Stimulated activated memory B cell treated with anti-CD40 and anti-IgM and Interleukin-4, amounts not matched to agents 10 μg/mL and 1 μg/mL and 100 μg/mL, for 72 hours (primary cell): ENCODE results near the gene ASB5.
"Not testable (repeated sequence)": the region's sequence is repeated elsewhere in the genome, so short reads cannot be mapped to it uniquely, and the experiment has no call there.

ENCODE experiments used
- ATAC-seq: fragments of 150-1000 bp; cut with Tn5 transposase; 2 replicates; pipeline ENCODE4 v1.10.0; 2021
- H3K27ac Mint-ChIP-seq: one replicate; pipeline ENCODE4 v1.8.0; 2022; ENCODE audit warnings: mild to moderate bottlenecking, mixed read lengths
- H3K27me3 Mint-ChIP-seq: one replicate; pipeline ENCODE4 v1.8.0; 2022; ENCODE audit warnings: mixed read lengths
- H3K36me3 Mint-ChIP-seq: one replicate; pipeline ENCODE4 v1.8.0; 2022; ENCODE audit warnings: mixed read lengths
- H3K4me1 Mint-ChIP-seq: one replicate; pipeline ENCODE4 v1.8.0; 2022; ENCODE audit warnings: mixed read lengths
- H3K4me3 Mint-ChIP-seq: one replicate; pipeline ENCODE4 v1.8.0; 2022; ENCODE audit warnings: mild to moderate bottlenecking, moderate library complexity, mixed read lengths
- H3K9me3 Mint-ChIP-seq: one replicate; pipeline ENCODE4 v1.8.0; 2022; ENCODE audit warnings: mixed read lengths

ASB5 gene, protein sequence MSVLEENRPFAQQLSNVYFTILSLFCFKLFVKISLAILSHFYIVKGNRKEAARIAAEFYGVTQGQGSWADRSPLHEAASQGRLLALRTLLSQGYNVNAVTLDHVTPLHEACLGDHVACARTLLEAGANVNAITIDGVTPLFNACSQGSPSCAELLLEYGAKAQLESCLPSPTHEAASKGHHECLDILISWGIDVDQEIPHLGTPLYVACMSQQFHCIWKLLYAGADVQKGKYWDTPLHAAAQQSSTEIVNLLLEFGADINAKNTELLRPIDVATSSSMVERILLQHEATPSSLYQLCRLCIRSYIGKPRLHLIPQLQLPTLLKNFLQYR

DNA sequence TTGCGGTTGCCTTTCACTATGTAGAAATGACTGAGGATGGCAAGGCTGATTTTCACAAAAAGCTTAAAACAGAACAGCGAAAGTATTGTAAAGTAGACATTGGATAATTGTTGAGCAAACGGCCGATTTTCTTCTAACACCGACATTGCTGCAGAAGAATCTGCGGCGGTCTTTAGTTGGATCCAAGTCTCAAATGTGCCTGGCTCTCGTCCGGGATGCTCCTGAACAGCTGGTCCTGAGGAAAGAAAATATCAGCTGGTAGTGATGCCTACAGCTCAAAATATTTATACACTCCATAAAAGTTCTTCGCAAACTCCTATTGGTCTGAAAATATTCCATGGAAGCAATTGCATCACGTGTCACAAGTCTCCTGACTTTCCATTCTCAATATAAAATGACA is at the start of gene ASB5:
ASB5 (minus strand) TSS at position 260 of the 400 bp plus-strand sequence; CDS start at position 146, 114 bp downstream.
- Mint-ChIP-seq H3K27me3 (no peaks in the 10 kb centered on the region), H3K4me1 (no peaks in the 10 kb centered on the region), H3K36me3 (no peaks in the 10 kb centered on the region), H3K9me3 (no peaks in the 10 kb centered on the region), H3K4me3 (no peak within 1 kb of the TSS), H3K27ac (no peak within 1 kb of the TSS)
- ATAC-seq, result no peak

DNA sequence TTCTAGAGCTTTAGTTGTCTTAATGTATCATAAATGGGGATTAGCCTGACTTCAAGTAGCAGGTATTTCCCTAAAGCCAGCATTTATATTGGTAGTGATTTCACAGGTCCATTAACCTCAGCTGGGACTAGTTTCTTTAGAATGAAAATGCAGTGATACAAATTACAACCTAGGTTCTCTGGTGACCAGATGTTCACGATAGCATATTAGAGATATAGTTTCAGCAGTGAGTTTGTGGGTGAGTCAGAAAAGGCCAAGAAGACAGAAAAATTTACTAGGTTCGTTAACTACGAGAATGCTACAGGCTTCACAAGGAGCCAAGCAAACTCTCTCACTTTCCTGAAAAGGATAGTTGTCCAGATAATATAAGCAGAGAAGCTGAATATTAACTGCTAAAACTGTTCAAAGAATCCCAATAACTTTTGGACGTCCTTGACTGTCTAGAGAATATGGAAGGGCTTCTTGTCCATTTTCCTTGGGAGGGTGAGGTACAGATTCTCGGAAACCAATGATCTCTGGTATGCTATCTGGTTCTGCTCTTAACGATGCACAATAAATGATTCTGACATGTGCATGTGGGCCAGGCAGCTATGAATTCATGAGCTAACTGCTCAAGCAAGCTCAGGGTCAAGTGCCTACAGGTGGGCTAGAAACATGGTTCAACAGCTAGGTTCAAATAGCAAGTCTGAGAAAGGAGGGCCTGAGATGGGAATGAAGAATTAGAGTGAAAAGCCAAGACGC is 44.7 kb upstream of the ASB5 start:
- Mint-ChIP-seq H3K27me3 (no peaks in the 10 kb centered on the region), H3K9me3 (no peaks in the 10 kb centered on the region), H3K27ac (no peak overlapping the region), H3K4me3 (no peak overlapping the region), H3K4me1 (peaks cover 6% of the 10 kb centered on the region), H3K36me3 (no peaks in the 10 kb centered on the region)
- ATAC-seq, result no peak

DNA sequence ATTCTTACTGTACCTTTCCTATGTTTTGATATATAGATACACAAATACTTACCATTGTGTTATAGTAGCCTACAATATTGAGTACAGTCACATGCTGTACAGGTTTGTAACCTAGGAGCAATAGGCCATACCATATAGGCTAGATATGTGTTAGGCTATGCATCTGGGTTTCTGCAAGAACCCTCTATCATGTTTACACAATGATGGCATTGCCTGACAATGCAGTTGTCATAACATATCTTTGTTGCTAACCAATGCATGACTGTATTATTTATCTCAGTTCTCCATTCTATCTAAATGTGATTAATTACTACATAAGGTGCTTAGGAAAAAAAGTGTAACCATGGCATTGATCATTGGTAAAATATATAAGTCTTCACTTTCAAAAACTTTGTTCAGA is 40.8 kb upstream of the ASB5 start:
- no peak overlapping the region for H3K27ac Mint-ChIP-seq
- H3K4me1 Mint-ChIP-seq, result peaks cover 9% of the 10 kb centered on the region
- ATAC-seq, result no peak
- H3K27me3 Mint-ChIP-seq, result peaks cover 15% of the 10 kb centered on the region
- no peaks in the 10 kb centered on the region for H3K9me3 Mint-ChIP-seq
- H3K36me3 Mint-ChIP-seq, result no peaks in the 10 kb centered on the region
- H3K4me3 Mint-ChIP-seq, result no peak overlapping the region

DNA sequence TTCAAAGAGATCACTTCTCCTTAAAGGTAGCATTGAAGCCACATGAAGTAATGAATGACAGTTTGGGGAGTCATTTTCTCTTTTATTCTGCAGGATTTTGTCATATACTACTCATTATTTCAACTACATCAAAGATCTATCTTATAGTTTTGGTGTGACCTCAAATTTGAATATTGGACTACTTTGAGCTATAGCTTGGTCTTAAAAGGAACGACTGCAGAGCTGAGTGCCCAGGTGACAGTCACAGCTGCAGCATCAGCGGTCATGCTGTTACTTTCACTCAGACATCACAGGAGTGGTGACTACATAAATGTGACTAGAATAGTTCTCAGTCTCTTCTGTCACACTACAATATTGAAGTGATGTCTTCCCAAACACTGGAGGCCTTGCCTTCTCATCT is 40.0 kb upstream of the ASB5 start:
- H3K36me3 Mint-ChIP-seq, result no peaks in the 10 kb centered on the region
- no peaks in the 10 kb centered on the region for H3K9me3 Mint-ChIP-seq
- peak; percentile 69 for ATAC-seq
- H3K4me3 Mint-ChIP-seq, result no peak overlapping the region
- H3K4me1 Mint-ChIP-seq, result peaks cover 9% of the 10 kb centered on the region
- peaks cover 21% of the 10 kb centered on the region for H3K27me3 Mint-ChIP-seq
- no peak overlapping the region for H3K27ac Mint-ChIP-seq

DNA sequence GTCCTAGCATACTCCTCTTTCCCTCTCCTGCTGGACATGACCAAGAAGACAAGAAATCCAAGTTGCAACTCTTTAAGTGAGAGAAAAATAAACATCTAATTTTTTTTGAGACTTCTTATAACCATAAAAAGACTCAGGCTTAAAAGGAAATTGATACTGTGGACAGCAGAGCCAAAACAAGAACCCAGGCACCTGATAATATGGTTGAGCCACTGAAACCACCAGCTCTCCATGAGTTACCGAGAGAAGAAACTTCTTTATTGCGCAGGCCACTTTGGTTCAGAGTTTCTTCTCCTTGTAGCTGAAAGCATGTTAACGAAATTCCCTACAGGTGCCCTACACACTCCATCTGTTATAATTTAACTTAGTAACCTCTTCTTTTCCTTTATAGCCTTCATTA is 39.4 kb upstream of the ASB5 start:
- Mint-ChIP-seq H3K4me1 (peaks cover 9% of the 10 kb centered on the region), H3K27me3 (peaks cover 27% of the 10 kb centered on the region), H3K27ac (no peak overlapping the region), H3K36me3 (no peaks in the 10 kb centered on the region), H3K4me3 (no peak overlapping the region), H3K9me3 (no peaks in the 10 kb centered on the region)
- no peak for ATAC-seq

DNA sequence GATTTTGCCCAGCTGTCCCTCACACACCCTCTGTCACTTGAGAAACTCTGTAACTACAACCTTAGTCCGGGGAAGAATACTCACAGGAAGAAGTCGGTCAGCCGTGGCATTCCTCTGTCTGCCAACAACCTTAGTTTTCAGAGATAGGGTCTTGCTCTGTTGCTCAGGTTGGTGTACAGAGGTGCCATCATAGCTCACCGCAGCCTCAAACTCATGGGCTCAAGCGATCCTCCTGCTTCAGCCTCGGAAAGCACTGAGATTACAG is 38.6 kb upstream of the ASB5 start:
- no peaks in the 10 kb centered on the region for H3K9me3 Mint-ChIP-seq
- ATAC-seq, result no peak
- no peak overlapping the region for H3K27ac Mint-ChIP-seq
- no peaks in the 10 kb centered on the region for H3K36me3 Mint-ChIP-seq
- peaks cover 28% of the 10 kb centered on the region for H3K27me3 Mint-ChIP-seq
- no peak overlapping the region for H3K4me3 Mint-ChIP-seq
- peaks cover 9% of the 10 kb centered on the region for H3K4me1 Mint-ChIP-seq

DNA sequence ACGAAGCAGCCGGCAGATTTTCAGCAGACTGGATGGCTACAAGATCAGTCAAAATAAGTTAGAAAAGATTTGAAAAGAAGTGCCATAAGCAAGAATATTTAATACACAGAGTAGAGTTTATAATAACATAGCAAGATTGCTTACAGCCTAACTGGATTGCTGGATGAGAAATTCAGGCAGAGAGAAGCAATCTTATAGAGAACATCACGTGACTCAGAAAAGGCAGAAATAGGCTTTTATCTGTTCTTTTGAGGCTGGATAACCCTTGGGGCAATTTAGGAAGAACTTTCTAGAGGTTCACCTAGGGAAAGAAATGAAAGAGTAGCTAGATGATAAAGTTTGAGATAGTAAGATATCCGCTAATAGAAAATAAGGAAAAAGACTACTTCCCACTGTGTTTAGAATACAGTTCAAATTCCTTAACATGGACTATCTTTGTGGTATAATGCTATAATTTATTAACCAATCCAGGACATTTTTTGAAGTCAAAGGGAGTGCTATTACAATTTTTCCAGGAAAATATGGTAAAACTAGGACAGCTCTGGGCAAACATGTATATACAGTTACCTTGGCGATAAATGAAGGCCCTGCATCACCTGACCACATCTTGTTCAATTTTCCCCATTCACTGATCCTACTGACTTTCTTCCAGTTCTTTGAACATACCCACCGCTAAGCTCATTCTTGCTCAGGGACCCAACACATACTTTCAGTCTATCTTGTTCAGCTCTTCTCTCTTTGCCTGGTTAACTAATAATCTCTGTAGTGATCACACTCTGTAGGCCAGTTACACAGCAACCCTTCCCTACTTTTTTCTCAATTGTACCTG is 38.0 kb upstream of the ASB5 start:
- ATAC-seq, result no peak
- H3K27ac Mint-ChIP-seq, result no peak overlapping the region
- H3K36me3 Mint-ChIP-seq, result no peaks in the 10 kb centered on the region
- H3K27me3 Mint-ChIP-seq, result peaks cover 28% of the 10 kb centered on the region
- H3K4me3 Mint-ChIP-seq, result no peak overlapping the region
- H3K9me3 Mint-ChIP-seq, result no peaks in the 10 kb centered on the region
- peaks cover 9% of the 10 kb centered on the region for H3K4me1 Mint-ChIP-seq

DNA sequence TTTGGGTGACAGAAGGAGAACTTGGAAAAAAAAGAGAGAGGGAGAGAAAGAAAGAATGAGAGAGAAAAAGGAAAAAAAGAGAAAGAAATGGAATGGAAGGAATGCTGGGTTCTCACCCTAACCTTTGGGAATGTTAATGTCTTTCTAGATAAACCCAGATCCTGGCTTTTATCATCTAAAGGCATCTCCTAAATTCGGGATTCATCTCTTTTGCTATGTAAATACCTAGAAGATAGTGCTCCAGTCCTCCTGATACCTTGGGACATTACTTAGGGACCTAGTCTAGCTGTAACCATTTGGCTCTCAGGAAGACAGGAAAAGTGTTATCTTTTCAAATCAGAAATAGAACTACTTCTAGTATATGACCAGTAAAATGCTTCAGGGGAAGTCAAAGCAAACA is 34.9 kb upstream of the ASB5 start:
- Mint-ChIP-seq H3K27me3 (peaks cover 28% of the 10 kb centered on the region), H3K36me3 (no peaks in the 10 kb centered on the region), H3K27ac (no peak overlapping the region), H3K9me3 (no peaks in the 10 kb centered on the region), H3K4me3 (no peak overlapping the region), H3K4me1 (peaks cover 5% of the 10 kb centered on the region)
- ATAC-seq, result no peak

DNA sequence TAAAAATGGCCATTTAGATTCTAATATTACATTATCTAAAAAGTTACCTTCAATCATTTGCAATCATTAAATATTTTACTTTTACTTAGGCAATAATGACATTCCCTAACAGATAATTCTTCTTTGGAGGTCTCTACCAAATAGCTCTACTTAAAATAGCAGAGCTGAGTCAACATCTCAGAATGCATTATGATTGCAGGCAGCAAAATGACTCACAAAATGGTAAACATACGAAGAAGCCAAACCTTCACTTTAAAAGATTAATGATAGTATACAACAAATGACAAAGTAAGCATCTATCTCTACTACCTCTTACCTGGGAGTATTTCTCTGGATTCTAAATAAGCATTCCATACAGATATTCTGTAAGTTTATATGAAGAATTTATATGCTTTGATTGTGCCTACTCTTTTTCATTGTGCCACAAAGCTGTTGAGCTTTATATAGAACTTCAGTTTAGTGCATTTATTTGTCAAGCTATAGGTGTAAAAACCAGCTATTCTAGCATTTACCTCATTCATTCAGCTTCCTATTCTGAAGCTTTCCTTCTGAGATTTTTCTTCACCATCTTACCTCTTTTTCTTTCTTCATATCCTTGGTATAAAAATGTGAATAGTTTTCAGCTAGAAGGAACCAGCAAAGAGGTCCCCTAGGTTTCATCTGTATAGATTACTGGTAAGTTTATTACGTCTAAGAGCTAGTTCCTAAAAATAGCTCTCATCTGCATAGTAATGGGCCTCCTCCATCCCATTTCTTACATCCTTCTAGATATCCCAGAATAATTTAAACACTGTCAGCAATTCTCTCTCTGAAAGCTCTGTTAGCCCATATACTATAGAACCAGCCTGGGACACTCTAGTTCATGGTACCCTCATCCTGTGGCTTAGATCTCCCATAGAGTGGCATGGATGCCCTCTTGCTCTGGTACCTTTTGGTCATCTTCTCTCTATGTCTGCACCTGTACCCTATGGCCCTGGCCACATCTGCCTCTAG is 33.6 kb upstream of the ASB5 start:
- Mint-ChIP-seq H3K36me3 (no peaks in the 10 kb centered on the region), H3K4me3 (no peak overlapping the region), H3K9me3 (no peaks in the 10 kb centered on the region), H3K27ac (no peak overlapping the region), H3K27me3 (peaks cover 25% of the 10 kb centered on the region), H3K4me1 (no peaks in the 10 kb centered on the region)
- ATAC-seq, result no peak

DNA sequence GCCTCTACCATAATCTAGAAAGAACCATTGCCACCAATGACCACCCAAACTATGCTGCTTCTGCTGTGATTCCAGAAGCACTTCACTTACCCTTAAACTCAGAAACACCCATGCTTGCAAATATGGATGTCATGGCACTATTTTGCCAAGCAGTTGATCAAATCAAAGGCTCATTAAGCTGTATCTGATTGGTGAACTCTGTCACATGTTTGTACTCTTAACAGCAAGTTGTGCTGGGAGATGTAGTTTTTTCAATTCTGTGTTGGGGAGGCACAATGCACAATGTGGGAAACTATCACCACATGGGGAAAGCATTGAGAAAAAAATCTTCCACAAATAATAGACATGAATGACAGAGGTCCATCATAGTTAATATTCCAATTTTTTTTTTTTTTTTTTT is 31.5 kb upstream of the ASB5 start:
- Mint-ChIP-seq H3K36me3 (no peaks in the 10 kb centered on the region), H3K27me3 (peaks cover 20% of the 10 kb centered on the region), H3K27ac (no peak overlapping the region), H3K4me3 (no peak overlapping the region), H3K4me1 (no peaks in the 10 kb centered on the region), H3K9me3 (no peaks in the 10 kb centered on the region)
- ATAC-seq, result no peak

DNA sequence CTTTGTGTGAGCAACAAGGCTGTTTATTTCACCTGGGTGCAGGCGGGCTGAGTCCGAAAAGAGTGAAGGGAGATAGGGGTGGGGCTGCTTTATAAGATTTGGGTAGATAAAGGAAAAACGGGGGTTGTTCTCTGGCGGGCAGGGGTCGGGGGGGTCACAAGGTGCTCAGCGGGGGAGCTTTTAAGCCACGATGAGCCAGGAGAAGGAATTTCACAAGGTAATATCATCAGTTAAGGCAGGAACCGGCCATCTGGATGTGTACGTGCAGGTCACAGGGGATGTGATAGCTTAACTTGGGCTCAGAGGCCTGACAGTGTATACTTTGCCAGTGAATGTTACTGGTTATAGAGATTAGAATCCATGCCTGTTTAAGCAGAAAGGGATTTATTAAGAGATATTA is 31.0 kb upstream of the ASB5 start:
- Mint-ChIP-seq H3K9me3 (no peaks in the 10 kb centered on the region), H3K36me3 (no peaks in the 10 kb centered on the region), H3K4me3 (no peak overlapping the region), H3K27ac (no peak overlapping the region), H3K4me1 (no peaks in the 10 kb centered on the region), H3K27me3 (peaks cover 16% of the 10 kb centered on the region)
- no peak for ATAC-seq

DNA sequence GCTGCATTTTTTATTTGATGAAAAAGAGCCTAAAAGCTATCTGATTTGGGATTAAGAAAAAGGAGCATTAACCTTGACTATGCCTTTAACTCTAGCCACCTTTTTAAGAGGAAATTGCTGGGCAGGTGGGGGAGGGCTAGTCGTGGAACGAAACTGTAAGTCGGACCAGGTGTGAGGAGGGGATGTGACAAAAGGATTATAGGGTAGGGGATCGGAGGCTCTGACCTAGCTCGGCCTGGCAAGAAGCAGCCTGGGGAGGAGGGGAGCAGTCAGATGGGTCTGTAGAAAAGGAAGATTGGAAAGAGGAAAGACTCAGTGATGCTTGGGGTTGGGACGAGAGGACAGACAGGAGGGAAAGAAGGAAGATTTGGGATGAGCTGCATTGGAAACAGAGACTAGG is 29.6 kb upstream of the ASB5 start:
- peaks cover 4% of the 10 kb centered on the region for H3K27me3 Mint-ChIP-seq

DNA sequence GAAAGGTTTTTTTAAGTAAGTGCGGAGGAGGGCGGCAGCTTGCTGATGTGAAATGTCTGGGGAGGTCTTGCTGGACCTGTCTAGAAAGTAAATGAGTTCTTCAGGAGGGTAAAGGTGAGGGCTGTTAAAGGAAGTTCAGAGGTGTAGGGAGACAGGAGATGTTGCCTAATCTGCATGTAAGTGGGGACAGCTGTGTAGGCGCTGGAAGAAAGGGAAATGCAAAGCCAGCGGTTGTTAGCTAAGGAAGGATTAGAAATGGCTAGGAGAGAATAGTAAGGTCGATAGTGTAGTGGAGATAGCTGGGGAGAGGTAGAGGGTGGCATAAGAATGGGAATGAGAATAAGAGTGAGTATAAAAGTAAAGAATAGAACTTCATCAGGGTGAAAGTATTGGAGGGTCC is 26.9 kb upstream of the ASB5 start:
- not testable (repeated sequence) for H3K9me3 Mint-ChIP-seq, ATAC-seq

More for the DNA sequence above, 29.6 kb upstream of the ASB5 start:
- no peak for ATAC-seq
- Mint-ChIP-seq H3K36me3 (no peaks in the 10 kb centered on the region), H3K4me1 (no peaks in the 10 kb centered on the region), H3K27ac (no peak overlapping the region), H3K4me3 (no peak overlapping the region), H3K9me3 (no peaks in the 10 kb centered on the region)

DNA sequence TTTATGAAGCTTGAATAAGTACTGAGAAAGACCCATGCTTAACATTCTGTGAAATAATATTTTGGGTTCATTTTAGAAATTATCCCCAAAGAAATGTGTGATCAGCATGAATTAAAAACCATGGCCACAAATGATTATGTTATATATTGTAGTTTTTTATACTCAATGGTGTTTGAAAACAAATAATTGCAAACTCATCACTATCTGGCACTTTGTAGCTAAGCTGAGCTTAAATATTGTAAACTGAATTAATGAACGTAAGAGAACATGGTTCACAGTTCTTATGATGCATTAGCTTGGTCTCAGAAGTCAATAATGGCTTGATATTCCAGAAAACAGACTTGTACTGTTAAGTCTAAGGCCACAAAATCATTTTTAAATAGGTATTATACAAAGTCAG is 24.6 kb upstream of the ASB5 start:
- H3K4me1 Mint-ChIP-seq, result no peaks in the 10 kb centered on the region
- no peak overlapping the region for H3K4me3 Mint-ChIP-seq
- no peaks in the 10 kb centered on the region for H3K27me3 Mint-ChIP-seq
- H3K27ac Mint-ChIP-seq, result no peak overlapping the region
- no peaks in the 10 kb centered on the region for H3K9me3 Mint-ChIP-seq
- H3K36me3 Mint-ChIP-seq, result no peaks in the 10 kb centered on the region
- ATAC-seq, result no peak

More for the DNA sequence above, 26.9 kb upstream of the ASB5 start:
- not testable (repeated sequence) for H3K27me3 Mint-ChIP-seq, H3K36me3 Mint-ChIP-seq, H3K4me1 Mint-ChIP-seq, H3K27ac Mint-ChIP-seq, H3K4me3 Mint-ChIP-seq

DNA sequence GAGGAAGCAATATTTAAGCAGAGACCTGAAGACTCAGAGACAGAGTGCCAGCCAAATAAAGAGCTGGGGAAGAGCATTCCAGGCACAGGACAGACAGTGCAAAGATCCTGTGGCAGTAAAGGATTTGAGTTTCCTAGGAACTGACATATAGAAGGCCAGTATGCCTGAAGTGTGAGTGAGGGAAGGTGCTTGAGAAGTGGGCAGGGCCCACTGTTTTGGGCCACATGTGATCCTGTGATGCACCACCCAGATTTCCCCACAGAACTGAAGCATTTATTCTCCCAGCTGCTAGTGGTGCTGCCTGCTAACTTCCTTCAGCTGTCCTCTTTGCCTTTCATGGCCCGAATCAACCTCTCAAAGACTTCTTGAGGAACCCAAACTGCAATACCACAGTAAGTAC is 23.9 kb upstream of the ASB5 start:
- ATAC-seq, result no peak
- Mint-ChIP-seq H3K9me3 (no peaks in the 10 kb centered on the region), H3K4me3 (no peak overlapping the region)

More for the DNA sequence above, 23.9 kb upstream of the ASB5 start:
- Mint-ChIP-seq H3K36me3 (no peaks in the 10 kb centered on the region), H3K27me3 (no peaks in the 10 kb centered on the region), H3K27ac (no peak overlapping the region), H3K4me1 (no peaks in the 10 kb centered on the region)
